HepG2 (cell line): ENCODE results near the gene PLCG1. TPM values are rescaled to one million over a fixed set of nuclear protein-coding genes. Genes with fewer than 3 reads are reported as not detected.
A peak's percentile ranks its signal among the peaks of the same experiment; 100 is the strongest.

Source experiments
- ARNT2 ChIP-seq: sonication (generic); formaldehyde crosslinking; IDR thresholded peaks from 2 replicates; pipeline ENCODE4 v1.8.0; 2022; ENCODE audit warnings: mild to moderate bottlenecking, low read depth, missing genetic modification reagents, moderate library complexity
- BCL3 ChIP-seq: sonication (generic); formaldehyde crosslinking; IDR thresholded peaks from 2 replicates; pipeline ENCODE4 v1.5.1; 2020; ENCODE audit warnings: mild to moderate bottlenecking, missing genetic modification reagents, moderate library complexity
- CHD4 ChIP-seq: fragments of 200-600 bp; sonication (generic); IDR thresholded peaks from 2 replicates; pipeline ENCODE4 v1.7.0; 2017; ENCODE audit warnings: mild to moderate bottlenecking, low read length, borderline replicate concordance
- HDAC1 ChIP-seq: sonication (generic); formaldehyde crosslinking; IDR thresholded peaks from 2 replicates; pipeline ENCODE4 v1.5.1; 2020; ENCODE audit warnings: mild to moderate bottlenecking, missing genetic modification reagents
- KIAA2018 ChIP-seq: sonication (generic); formaldehyde crosslinking; IDR thresholded peaks from 2 replicates; pipeline ENCODE4 v1.5.0; 2020; ENCODE audit warnings: mild to moderate bottlenecking, missing genetic modification reagents, borderline replicate concordance
- MTA3 ChIP-seq: sonication (generic); formaldehyde crosslinking; IDR thresholded peaks from 2 replicates; pipeline ENCODE4 v1.4.0; 2020; ENCODE audit warnings: missing genetic modification reagents
- NFE2 ChIP-seq: sonication (generic); formaldehyde crosslinking; IDR thresholded peaks from 2 replicates; pipeline ENCODE4 v1.4.0; 2020; ENCODE audit warnings: missing genetic modification reagents
- PHF8 ChIP-seq: sonication (generic); formaldehyde crosslinking; IDR thresholded peaks from 2 replicates; pipeline ENCODE4 v1.5.0; 2020; ENCODE audit warnings: missing genetic modification reagents
- SIX4 ChIP-seq: sonication (generic); formaldehyde crosslinking; IDR thresholded peaks from 2 replicates; pipeline ENCODE4 v1.4.0; 2020; ENCODE audit warnings: missing genetic modification reagents
- SP5 ChIP-seq: IDR thresholded peaks from 2 replicates; pipeline ENCODE4 v1.6.1; 2016; ENCODE audit warnings: low read depth, borderline replicate concordance
- TAF1 ChIP-seq: sonication (generic); formaldehyde crosslinking; IDR thresholded peaks from 2 replicates; pipeline ENCODE4 v1.4.0; 2020; ENCODE audit warnings: missing genetic modification reagents
- TOPORS ChIP-seq: sonication (generic); formaldehyde crosslinking; IDR thresholded peaks from 2 replicates; pipeline ENCODE4 v1.8.0; 2023; ENCODE audit warnings: mild to moderate bottlenecking, missing genetic modification reagents
- ZBTB46 ChIP-seq: sonication (generic); formaldehyde crosslinking; IDR thresholded peaks from 2 replicates; pipeline ENCODE4 v1.4.0; 2020; ENCODE audit warnings: mild to moderate bottlenecking, missing genetic modification reagents, borderline replicate concordance
- ZFY ChIP-seq: sonication (generic); formaldehyde crosslinking; IDR thresholded peaks from 2 replicates; pipeline ENCODE4 v1.4.0; 2020; ENCODE audit warnings: missing genetic modification reagents
- ZNF264 ChIP-seq: sonication (generic); formaldehyde crosslinking; IDR thresholded peaks from 2 replicates; pipeline ENCODE4 v1.4.0; 2020; ENCODE audit warnings: missing genetic modification reagents
- ZNF512 ChIP-seq: sonication (generic); formaldehyde crosslinking; IDR thresholded peaks from 2 replicates; pipeline ENCODE4 v1.4.0; 2020; ENCODE audit warnings: mild to moderate bottlenecking, missing genetic modification reagents
- ZNF580 ChIP-seq: IDR thresholded peaks from 2 replicates; pipeline ENCODE4 v1.6.1; 2016; ENCODE audit warnings: low read depth, borderline replicate concordance
- polyA plus RNA-seq, 8 experiments: library from polyadenylated mRNA; depleted of rRNA in 3 of 8; stranded (reverse) in 7 of 8; unstranded in 1 of 8; fragments of >200 nt; fragmentation: Illumina TruSeq in 4 of 8; extraction: Trizol in 4 of 8; gene quantifications; 2 replicates each; pipeline versions ENCODE4 v1.2.1 to v1.2.3, GENCODE V29; 2011 to 2016; ENCODE audit warnings: low read depth in 4 of 8, missing spikeins in 1 of 8, mixed read lengths in 1 of 8; ENCODE audit not compliant: insufficient read depth in 1 of 8
- total RNA-seq, 5 experiments: library from RNA; depleted of rRNA; stranded (reverse); fragments of >200 nt; fragmentation: Illumina TruSeq; extraction: Trizol; gene quantifications; 2 replicates each; pipeline ENCODE4 v1.2.3, GENCODE V29; 2016; ENCODE audit warnings: low read depth in 1 of 5

Gene PLCG1
- total and polyA plus RNA-seq, 2 of the 13 experiments (the other 11 are each of a cell fraction or from before 2014, with no cell fraction given) = 85.3 to 158 TPM

GRCh38 chr20:41110930-41111577, 26.3 kb upstream of the PLCG1 start (continued):
- TF ChIP-seq ZNF512 (CRISPR knock-in tag) (no peak), MTA3 (CRISPR knock-in tag) (no peak), ZNF580 (CRISPR knock-in tag) (0 out of 2 replicates have a peak, but pooled peaks have one; percentile 47), TAF1 (CRISPR knock-in tag) (no peak), SP5 (CRISPR knock-in tag) (no peak), PHF8 (CRISPR knock-in tag) (no peak), TOPORS (CRISPR knock-in tag) (no peak), SIX4 (CRISPR knock-in tag) (no peak), ZFY (CRISPR knock-in tag) (no peak), KIAA2018 (CRISPR knock-in tag) (no peak), ZBTB46 (no peak), BCL3 (CRISPR knock-in tag) (no peak), HDAC1 (no peak), CHD4 (no peak), ZNF264 (no peak), NFE2 (CRISPR knock-in tag) (no peak), ARNT2 (CRISPR knock-in tag) (no peak)
